OCI-LY3 (cell line): ENCODE results near the gene ADAR.

Experiments
- CTCF ChIP-seq: fragments of 200-600, 300-600 bp; sonication (generic); IDR thresholded peaks from 2 replicates; pipeline ENCODE4 v1.5.1; 2014; ENCODE audit warnings: antibody characterized with exemption, low read length, low read depth
- EZH2phosphoT487 ChIP-seq: fragments of 200-600 bp; shearing (Covaris generic); IDR thresholded peaks from 2 replicates; pipeline ENCODE4 v1.6.1; 2018; ENCODE audit warnings: antibody characterized with exemption, mixed run types, low read depth

- TF ChIP-seq CTCF (no peak), EZH2phosphoT487 (no peak)
Measured at GRCh38 chr1:154557939-154558719, 49.9 kb downstream of the ADAR start, which contains the start of gene UBE2Q1.
